ENCODE data around the gene MIX23. TPM values are rescaled to one million over a fixed set of nuclear protein-coding genes. Genes with fewer than 3 reads are reported as not detected.

Gene MIX23
- total RNA-seq, 4 donors from 2014 or later = 14.1 to 20.1 (median 18.9) TPM; not detected in 1

GRCh38 chr3:122312826-122313225 is 70.2 kb downstream of the MIX23 start:
- H3K4me1 ChIP-seq = no peaks in the 10 kb centered on the region
- intact Hi-C loops (cut with DNase I; ENCODE audit: low total_unique reads) = no loop called here
- no peak for DNase-seq
- no peaks in the 10 kb centered on the region for H3K36me3 ChIP-seq
- no peaks in the 10 kb centered on the region for H3K9me3 ChIP-seq
- no peak for TF ChIP-seq POLR2A (IDR thresholded peaks at IDR 0.05)
- TF ChIP-seq CTCF (IDR thresholded peaks at IDR 0.05) = no peak
- no peak overlapping the region for H3K27ac ChIP-seq
- H3K4me3 ChIP-seq = no peak overlapping the region
- no peaks in the 10 kb centered on the region for H3K27me3 ChIP-seq

- TF ChIP-seq POLR2A (IDR thresholded peaks at IDR 0.05) = no peak
- TF ChIP-seq CTCF (IDR thresholded peaks at IDR 0.05) = no peak
- Histone ChIP-seq H3K27me3 (no peaks in the 10 kb centered on the region), H3K36me3 (no peaks in the 10 kb centered on the region), H3K4me3 (no peak overlapping the region), H3K27ac (no peak overlapping the region), H3K4me1 (no peaks in the 10 kb centered on the region), H3K9me3 (no peaks in the 10 kb centered on the region)
- DNase-seq = no peak
- intact Hi-C loops (cut with DNase I; ENCODE audit: low total_unique reads) = no loop called here
Measured at GRCh38 chr3:122310361-122310760, 72.7 kb downstream of the MIX23 start.

Small RNA genes lying within 50 kb of the gene (small RNA-seq; reads per million reads assigned to genes)
- gene AC083798.1 = not detected

Other genes starting within 250 kb of the MIX23 start
- not detected for gene CASR, start 199.6 kb downstream of the MIX23 start, total RNA-seq
- gene CSTA, start 58.0 kb downstream of the MIX23 start, total RNA-seq = 1 to 10 TPM in 2 of 4 donors, not detected in 2; 1.4 to 1.5 TPM
- 10 to 100 TPM; 17.6 to 99.9 (median 31.0) TPM for gene FAM162A, start 951 bp upstream of the MIX23 start, total RNA-seq
- 1 to 10 TPM; 2.4 to 9.8 (median 4.7) TPM for gene WDR5B, start 32.8 kb upstream of the MIX23 start, total RNA-seq
- 10 to 100 TPM; 37.4 to 88.3 (median 46.4) TPM for gene KPNA1, start 131.7 kb upstream of the MIX23 start, total RNA-seq
- 10 to 100 TPM; 16.8 to 80.7 (median 35.8) TPM for gene PARP9, start 181.1 kb upstream of the MIX23 start, total RNA-seq
- 10 to 100 TPM; 12.9 to 38.9 (median 23.3) TPM for gene DTX3L, start 181.1 kb upstream of the MIX23 start, total RNA-seq
- gene PARP15, start 194.4 kb upstream of the MIX23 start, total RNA-seq = 1 to 10 TPM in 2 of 4 donors, under 1 TPM in 2; under 0.01 to 3.1 (median 1.6) TPM